CD4-positive, alpha-beta T cell (primary cell): ENCODE data around the gene DMRT2. TPM values are rescaled to one million over a fixed set of nuclear protein-coding genes. Genes with fewer than 3 reads are reported as not detected.

Experiments used
- ATAC-seq: fragments of 200-7000 bp; cut with Tn5 transposase; one replicate; pipeline ENCODE4 v1.10.0; 2022; ENCODE audit warnings: mild to moderate bottlenecking; ENCODE audit not compliant: poor library complexity
- CTCF ChIA-PET: fragments of 350-600 bp; sonication (Branson Sonifier 250); formaldehyde crosslinking; loops from one replicate; lab custom pipeline; 2021; ENCODE audit warnings: antibody characterized with exemption, inconsistent platforms; lab: Charles Lee
- POLR2A ChIA-PET: fragments of 350-600 bp; sonication (Branson Sonifier 250); formaldehyde crosslinking; loops from one replicate; lab custom pipeline; 2021; ENCODE audit warnings: antibody characterized with exemption, inconsistent platforms; lab: Charles Lee
- DNase-seq, 14 experiments: peaks; one replicate each; pipeline ENCODE4 v3.0.0-alpha.2; 2013 to 2020; ENCODE audit warnings: mixed read lengths in 2 of 14
- H3K27ac ChIP-seq, 2 donors: one replicate each; pipeline versions ENCODE4 v1.5.1 to v1.7.0; 2013; ENCODE audit warnings: low read length in 2 of 2, low read depth in 1 of 2, mild to moderate bottlenecking in 1 of 2
- H3K27me3 ChIP-seq, 2 experiments: 1 replicate in 1 of 2; 2 replicates in 1 of 2; pipeline versions ENCODE4 v1.6.1 to v1.7.0; 2013; ENCODE audit warnings: low read length in 2 of 2, control low read depth in 1 of 2, mild to moderate bottlenecking in 1 of 2, moderate library complexity in 1 of 2; ENCODE audit not compliant: insufficient read depth in 2 of 2, control insufficient read depth in 1 of 2
- H3K36me3 ChIP-seq: one replicate; pipeline ENCODE4 v1.6.1; 2013; ENCODE audit warnings: low read length, control low read depth; ENCODE audit not compliant: insufficient read depth
- H3K4me1 ChIP-seq: one replicate; pipeline ENCODE4 v1.6.1; 2013; ENCODE audit warnings: low read length, control low read depth; ENCODE audit not compliant: insufficient read depth
- H3K4me3 ChIP-seq: one replicate; pipeline ENCODE4 v1.5.1; 2013; ENCODE audit warnings: mild to moderate bottlenecking, low read length, moderate library complexity
- H3K9me3 ChIP-seq, 2 experiments: 1 replicate in 1 of 2; 2 replicates in 1 of 2; pipeline versions ENCODE4 v1.6.1 to v1.7.0; 2013; ENCODE audit warnings: low read length in 2 of 2, mild to moderate bottlenecking in 2 of 2, control low read depth in 1 of 2, moderate library complexity in 1 of 2; ENCODE audit not compliant: control insufficient read depth in 1 of 2, insufficient read depth in 1 of 2
- H3K27ac Mint-ChIP-seq: one replicate; pipeline ENCODE4 v1.8.0; 2020; ENCODE audit warnings: mixed read lengths
- H3K27me3 Mint-ChIP-seq: one replicate; pipeline ENCODE4 v1.8.0; 2021; ENCODE audit warnings: mixed read lengths
- H3K36me3 Mint-ChIP-seq: one replicate; pipeline ENCODE4 v1.8.0; 2021; ENCODE audit warnings: low read depth, mixed read lengths
- H3K4me1 Mint-ChIP-seq: one replicate; pipeline ENCODE4 v1.8.0; 2021; ENCODE audit warnings: low read depth, mixed read lengths
- H3K4me3 Mint-ChIP-seq: one replicate; pipeline ENCODE4 v1.8.0; 2020; ENCODE audit warnings: mild to moderate bottlenecking, mixed read lengths
- H3K9me3 Mint-ChIP-seq: one replicate; pipeline ENCODE4 v1.8.0; 2020; ENCODE audit warnings: mixed read lengths
- intact Hi-C, 2 experiments: fragments of 100-400 bp; cut with DNase I in 1 of 2; cut with micrococcal nuclease in 1 of 2; formaldehyde crosslinking; loops; one replicate each; pipeline versions ENCODE4 v1.15.1 to v1.9.0; 2023 to 2025; cut with DNase I, micrococcal nuclease
- total RNA-seq, 174 experiments: library from RNA in 2 of 174; stranded (reverse) in 2 of 174; gene quantifications; one replicate each; pipeline ENCODE4 v1.2.3 and lab custom pipeline; 2021 to 2026
- TF ChIP-seq, protein P1 (sequence below): fragments of 200-600 bp; IDR thresholded peaks from one replicate; pipeline ENCODE4 v1.8.0; 2022; ENCODE audit warnings: antibody characterized with exemption, mild to moderate bottlenecking

The DMRT2 gene
- total RNA-seq, 2 experiments from 2014 or later, result not detected

DNA sequence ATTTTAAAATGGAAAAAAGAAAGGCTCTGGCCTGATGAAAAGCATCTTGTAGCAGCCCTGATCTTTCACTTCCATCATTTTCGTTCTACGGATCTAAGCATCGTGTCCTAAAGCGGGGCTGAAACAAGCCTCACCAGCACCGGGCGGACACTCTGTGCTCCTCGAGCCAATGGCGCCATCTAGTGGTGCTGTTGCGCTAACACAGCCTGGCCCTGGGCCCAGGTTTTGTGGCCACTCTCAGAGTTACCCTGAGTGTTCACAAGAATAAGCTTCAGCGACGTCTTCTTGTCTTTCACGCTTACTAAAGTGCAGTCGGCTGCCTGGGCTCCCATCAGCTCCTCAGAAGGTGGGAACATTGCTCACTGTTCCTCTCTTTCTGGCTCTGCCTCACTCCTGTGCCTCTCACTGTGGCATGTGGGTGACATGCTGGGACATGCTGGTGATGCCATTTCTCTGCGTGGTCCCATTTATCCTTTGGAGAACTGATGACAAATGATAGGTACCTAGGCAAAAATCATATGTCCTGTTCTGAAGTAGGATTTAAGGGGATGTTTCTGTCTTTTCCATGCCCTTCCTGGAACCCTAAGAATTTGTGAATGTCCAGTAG lies 41.0 kb upstream of the DMRT2 start:
- Histone ChIP-seq H3K36me3 (no peaks in the 10 kb centered on the region), H3K4me3 (no peak overlapping the region), H3K27ac (no peak overlapping the region), H3K4me1 (peaks cover 4% of the 10 kb centered on the region), H3K27me3 (peaks cover 4 to 11% of the 10 kb centered on the region in 2 experiments), H3K9me3 (no peaks in the 10 kb centered on the region)
- no peak overlapping the region for H3K4me3 Mint-ChIP-seq
- DNase-seq (peak; percentile 30 to 82 (median 65)), ATAC-seq (peak; percentile 73)
- intact Hi-C loops, result loop anchor here (2.0 kb wide), 2 partner anchors 114 to 394 kb away; no protein-coding TSS in a partner anchor
- ChIA-PET POLR2A (interaction anchor here (0.6 kb wide), 1 partner anchor 835 kb away, joined by 3 read pairs; no protein-coding TSS in a partner anchor), CTCF (interaction anchor here (0.6 kb wide), 1 partner anchor 113 kb away, joined by 3 read pairs; no protein-coding TSS in a partner anchor)
- H3K36me3 Mint-ChIP-seq, result no peaks in the 10 kb centered on the region
- H3K27ac Mint-ChIP-seq, result no peak overlapping the region
- TF ChIP-seq, protein P1, sequence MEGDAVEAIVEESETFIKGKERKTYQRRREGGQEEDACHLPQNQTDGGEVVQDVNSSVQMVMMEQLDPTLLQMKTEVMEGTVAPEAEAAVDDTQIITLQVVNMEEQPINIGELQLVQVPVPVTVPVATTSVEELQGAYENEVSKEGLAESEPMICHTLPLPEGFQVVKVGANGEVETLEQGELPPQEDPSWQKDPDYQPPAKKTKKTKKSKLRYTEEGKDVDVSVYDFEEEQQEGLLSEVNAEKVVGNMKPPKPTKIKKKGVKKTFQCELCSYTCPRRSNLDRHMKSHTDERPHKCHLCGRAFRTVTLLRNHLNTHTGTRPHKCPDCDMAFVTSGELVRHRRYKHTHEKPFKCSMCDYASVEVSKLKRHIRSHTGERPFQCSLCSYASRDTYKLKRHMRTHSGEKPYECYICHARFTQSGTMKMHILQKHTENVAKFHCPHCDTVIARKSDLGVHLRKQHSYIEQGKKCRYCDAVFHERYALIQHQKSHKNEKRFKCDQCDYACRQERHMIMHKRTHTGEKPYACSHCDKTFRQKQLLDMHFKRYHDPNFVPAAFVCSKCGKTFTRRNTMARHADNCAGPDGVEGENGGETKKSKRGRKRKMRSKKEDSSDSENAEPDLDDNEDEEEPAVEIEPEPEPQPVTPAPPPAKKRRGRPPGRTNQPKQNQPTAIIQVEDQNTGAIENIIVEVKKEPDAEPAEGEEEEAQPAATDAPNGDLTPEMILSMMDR, result peak; percentile 66
- peaks cover 65% of the 10 kb centered on the region for H3K27me3 Mint-ChIP-seq
- no peaks in the 10 kb centered on the region for H3K4me1 Mint-ChIP-seq
- no peaks in the 10 kb centered on the region for H3K9me3 Mint-ChIP-seq

GRCh38 chr9:1013021-1013420 lies 37.1 kb upstream of the DMRT2 start:
- H3K27ac Mint-ChIP-seq, result no peak overlapping the region
- H3K27me3 ChIP-seq, result peaks cover 5 to 9% of the 10 kb centered on the region in 2 experiments
- H3K36me3 ChIP-seq, result no peaks in the 10 kb centered on the region
- ATAC-seq, result no peak
- H3K4me3 ChIP-seq, result no peak overlapping the region
- H3K4me1 ChIP-seq, result peaks cover 4% of the 10 kb centered on the region
- no peaks in the 10 kb centered on the region for H3K9me3 Mint-ChIP-seq
- no peaks in the 10 kb centered on the region for H3K9me3 ChIP-seq
- H3K27ac ChIP-seq, result no peak overlapping the region
- TF ChIP-seq, protein P1, result no peak
- POLR2A ChIA-PET, result no interaction called here
- H3K36me3 Mint-ChIP-seq, result no peaks in the 10 kb centered on the region
- intact Hi-C loops, result no loop called here
- CTCF ChIA-PET, result no interaction called here
- peaks cover 55% of the 10 kb centered on the region for H3K27me3 Mint-ChIP-seq
- no peaks in the 10 kb centered on the region for H3K4me1 Mint-ChIP-seq
- no peak overlapping the region for H3K4me3 Mint-ChIP-seq
- DNase-seq, result peak in 2 of 14 experiments; percentile 27 to 33

DNA sequence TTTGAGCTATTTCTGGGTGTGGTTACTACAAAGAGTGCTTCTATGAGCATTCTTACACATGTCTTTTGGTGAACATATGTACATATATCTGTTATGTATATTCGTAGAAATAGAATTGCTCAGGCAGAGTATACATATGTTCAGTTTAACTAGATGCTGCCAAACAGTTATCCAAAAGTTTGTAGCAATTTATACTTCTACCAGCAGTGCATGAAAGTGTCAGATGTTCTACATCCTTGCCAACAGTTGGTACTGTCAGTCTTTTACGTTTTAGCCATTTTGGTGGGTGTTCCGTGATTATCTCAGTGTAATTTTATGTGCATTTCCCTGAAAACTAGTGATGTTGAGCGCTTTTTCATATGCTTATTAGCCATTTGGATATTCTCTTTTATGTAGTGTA lies 35.9 kb upstream of the DMRT2 start:
- DNase-seq, result no peak

More for the DNA sequence above, 35.9 kb upstream of the DMRT2 start:
- H3K4me1 ChIP-seq, result peaks cover 1% of the 10 kb centered on the region
- H3K4me3 ChIP-seq, result no peak overlapping the region
- Mint-ChIP-seq H3K4me1 (no peaks in the 10 kb centered on the region), H3K36me3 (no peaks in the 10 kb centered on the region), H3K9me3 (no peaks in the 10 kb centered on the region), H3K4me3 (no peak overlapping the region), H3K27me3 (peaks cover 55% of the 10 kb centered on the region), H3K27ac (no peak overlapping the region)
- POLR2A ChIA-PET, result no interaction called here
- no peak for ATAC-seq
- intact Hi-C loops, result no loop called here
- H3K27me3 ChIP-seq, result peaks cover 7 to 11% of the 10 kb centered on the region in 2 experiments
- no peaks in the 10 kb centered on the region for H3K9me3 ChIP-seq
- CTCF ChIA-PET, result no interaction called here
- TF ChIP-seq, protein P1, result no peak
- no peak overlapping the region for H3K27ac ChIP-seq
- no peaks in the 10 kb centered on the region for H3K36me3 ChIP-seq
